Natural killer cell (primary cell): ENCODE measurements around the gene OBP2A. TPM values are rescaled to one million over a fixed set of nuclear protein-coding genes. Genes with fewer than 3 reads are reported as not detected.

ENCODE experiments used
- ATAC-seq, 3 donors: fragments of 150-1000 bp in 2 of 3; fragments of 200-7000 bp in 1 of 3; cut with Tn5 transposase; 1 replicate in 1 of 3; 2 replicates in 2 of 3; pipeline ENCODE4 v1.10.0; 2021; ENCODE audit warnings: mild to moderate bottlenecking in 2 of 3, moderate library complexity in 2 of 3
- DNase-seq, 2 donors: peaks; one replicate each; pipeline versions ENCODE4 v3.0.0 to v3.0.0-alpha.2; 2013 to 2021; ENCODE audit warnings: mixed read lengths in 1 of 2
- H3K27ac ChIP-seq: one replicate; pipeline ENCODE4 v1.5.1; 2013; ENCODE audit warnings: mild to moderate bottlenecking, low read length
- H3K27me3 ChIP-seq: one replicate; pipeline ENCODE4 v1.6.1; 2013; ENCODE audit warnings: low read length; ENCODE audit not compliant: control insufficient read depth, insufficient read depth
- H3K36me3 ChIP-seq: one replicate; pipeline ENCODE4 v1.6.1; 2013; ENCODE audit warnings: low read length; ENCODE audit not compliant: control insufficient read depth, insufficient read depth
- H3K4me1 ChIP-seq: one replicate; pipeline ENCODE4 v1.6.1; 2013; ENCODE audit warnings: low read length; ENCODE audit not compliant: control insufficient read depth, insufficient read depth
- H3K4me3 ChIP-seq: one replicate; pipeline ENCODE4 v1.5.1; 2013; ENCODE audit warnings: low read length
- H3K9me3 ChIP-seq: one replicate; pipeline ENCODE4 v1.6.1; 2013; ENCODE audit warnings: low read length; ENCODE audit not compliant: control insufficient read depth, insufficient read depth
- H3K27ac Mint-ChIP-seq, 2 donors: one replicate each; pipeline ENCODE4 v1.8.0; 2022; ENCODE audit warnings: mild to moderate bottlenecking in 2 of 2, mixed read lengths in 2 of 2, moderate library complexity in 1 of 2
- H3K27me3 Mint-ChIP-seq, 2 donors: one replicate each; pipeline ENCODE4 v1.8.0; 2022; ENCODE audit warnings: low read depth in 2 of 2, mixed read lengths in 2 of 2
- H3K36me3 Mint-ChIP-seq: one replicate; pipeline ENCODE4 v1.8.0; 2022; ENCODE audit warnings: mixed read lengths
- H3K4me1 Mint-ChIP-seq, 2 donors: one replicate each; pipeline ENCODE4 v1.8.0; 2022; ENCODE audit warnings: mixed read lengths in 2 of 2
- H3K4me3 Mint-ChIP-seq: one replicate; pipeline ENCODE4 v1.8.0; 2022; ENCODE audit warnings: mild to moderate bottlenecking, moderate library complexity, mixed read lengths
- H3K9me3 Mint-ChIP-seq, 2 donors: one replicate each; pipeline ENCODE4 v1.8.0; 2022; ENCODE audit warnings: mixed read lengths in 2 of 2
- WGBS: methylation state at CpG from one replicate; pipeline ENCODE4 v1.1.7; 2013; ENCODE audit warnings: missing lambda C conversion rate; ENCODE audit not compliant: insufficient coverage; 5-methylcytosine and 5-hydroxymethylcytosine counted together
- intact Hi-C: fragments of 100-400 bp; cut with micrococcal nuclease; formaldehyde crosslinking; loops from one replicate; pipeline ENCODE4 v1.14.2; 2022
- total RNA-seq, 4 donors: library from RNA; stranded (reverse); fragments of 120-200 nt in 1 of 4; gene quantifications; one replicate each; pipeline versions ENCODE4 v1.2.3 to v1.2.4, GENCODE V29; 2013 to 2022
- TF ChIP-seq, protein P1 (sequence below): fragments of 200-600 bp; IDR thresholded peaks from one replicate; pipeline ENCODE4 v1.8.0; 2022; ENCODE audit warnings: antibody characterized with exemption

The OBP2A gene
- total RNA-seq, 3 donors from 2014 or later (not counting 1 experiment from before 2014, with no cell fraction given), result not detected

DNA sequence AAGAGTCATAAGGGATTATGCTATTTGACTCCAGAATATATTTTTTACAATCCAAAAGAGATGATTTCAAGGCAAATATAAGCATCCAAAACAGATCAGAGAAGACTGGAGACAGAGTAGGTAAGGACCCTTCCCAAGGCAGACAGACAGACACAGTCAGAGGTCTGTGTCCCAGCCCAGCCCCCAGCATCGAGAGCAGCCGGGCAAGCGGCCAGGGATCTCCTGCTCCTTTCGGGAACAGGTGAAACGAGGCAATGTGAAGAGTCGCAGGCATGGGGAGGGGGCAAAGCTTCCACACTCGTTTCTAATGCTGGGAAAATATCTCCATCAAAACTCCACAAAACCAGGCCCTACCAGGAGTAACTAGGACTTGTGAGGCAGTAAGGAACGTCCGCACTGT, 21.4 kb downstream of the OBP2A start:
- Mint-ChIP-seq H3K27ac (no peak overlapping the region), H3K36me3 (no peaks in the 10 kb centered on the region), H3K4me3 (no peak overlapping the region), H3K4me1 (peaks cover 0 to 4% of the 10 kb centered on the region in 2 donors), H3K27me3 (peaks cover 8 to 9% of the 10 kb centered on the region in 2 donors), H3K9me3 (peaks cover 0 to 3% of the 10 kb centered on the region in 2 donors)
- ATAC-seq, result no peak
- DNase-seq, result no peak
- Histone ChIP-seq H3K4me3 (no peak overlapping the region), H3K27me3 (no peaks in the 10 kb centered on the region), H3K36me3 (no peaks in the 10 kb centered on the region), H3K27ac (no peak overlapping the region), H3K9me3 (peaks cover 3% of the 10 kb centered on the region), H3K4me1 (no peaks in the 10 kb centered on the region)
- intact Hi-C loops, result no loop called here
- TF ChIP-seq, protein P1, sequence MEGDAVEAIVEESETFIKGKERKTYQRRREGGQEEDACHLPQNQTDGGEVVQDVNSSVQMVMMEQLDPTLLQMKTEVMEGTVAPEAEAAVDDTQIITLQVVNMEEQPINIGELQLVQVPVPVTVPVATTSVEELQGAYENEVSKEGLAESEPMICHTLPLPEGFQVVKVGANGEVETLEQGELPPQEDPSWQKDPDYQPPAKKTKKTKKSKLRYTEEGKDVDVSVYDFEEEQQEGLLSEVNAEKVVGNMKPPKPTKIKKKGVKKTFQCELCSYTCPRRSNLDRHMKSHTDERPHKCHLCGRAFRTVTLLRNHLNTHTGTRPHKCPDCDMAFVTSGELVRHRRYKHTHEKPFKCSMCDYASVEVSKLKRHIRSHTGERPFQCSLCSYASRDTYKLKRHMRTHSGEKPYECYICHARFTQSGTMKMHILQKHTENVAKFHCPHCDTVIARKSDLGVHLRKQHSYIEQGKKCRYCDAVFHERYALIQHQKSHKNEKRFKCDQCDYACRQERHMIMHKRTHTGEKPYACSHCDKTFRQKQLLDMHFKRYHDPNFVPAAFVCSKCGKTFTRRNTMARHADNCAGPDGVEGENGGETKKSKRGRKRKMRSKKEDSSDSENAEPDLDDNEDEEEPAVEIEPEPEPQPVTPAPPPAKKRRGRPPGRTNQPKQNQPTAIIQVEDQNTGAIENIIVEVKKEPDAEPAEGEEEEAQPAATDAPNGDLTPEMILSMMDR, result no peak
- 82% methylated on average over 9 of the region's 9 CpGs for WGBS

DNA sequence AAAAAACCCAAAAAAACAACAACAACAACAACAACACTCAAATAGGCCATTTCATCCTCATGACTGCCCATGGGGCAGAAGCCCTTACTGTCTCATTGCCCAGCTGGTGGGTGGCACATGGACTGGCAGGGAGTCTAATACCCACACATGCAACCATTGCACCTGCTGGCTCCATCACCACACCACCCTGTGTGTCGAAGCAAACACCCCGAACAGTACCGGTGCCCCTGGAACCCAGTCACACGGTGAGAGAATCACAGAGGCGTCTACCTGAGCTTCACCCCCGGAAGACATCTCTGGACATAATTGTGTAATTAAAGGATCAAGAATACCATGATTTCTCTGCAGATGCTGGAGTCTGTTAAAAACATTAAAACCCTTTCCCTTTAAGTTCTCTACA, 22.1 kb downstream of the OBP2A start:
- 95% methylated on average over 6 of the region's 6 CpGs for WGBS
- peaks cover 8 to 9% of the 10 kb centered on the region in 2 donors for H3K27me3 Mint-ChIP-seq
- Histone ChIP-seq H3K9me3 (peaks cover 3% of the 10 kb centered on the region), H3K27ac (no peak overlapping the region), H3K4me3 (no peak overlapping the region), H3K27me3 (no peaks in the 10 kb centered on the region), H3K4me1 (no peaks in the 10 kb centered on the region), H3K36me3 (no peaks in the 10 kb centered on the region)
- no peaks in the 10 kb centered on the region for H3K36me3 Mint-ChIP-seq
- intact Hi-C loops, result no loop called here
- no peak overlapping the region for H3K4me3 Mint-ChIP-seq
- TF ChIP-seq, protein P1, result no peak
- peaks cover 0 to 3% of the 10 kb centered on the region in 2 donors for H3K9me3 Mint-ChIP-seq
- no peak overlapping the region for H3K27ac Mint-ChIP-seq
- peaks cover 0 to 4% of the 10 kb centered on the region in 2 donors for H3K4me1 Mint-ChIP-seq
- DNase-seq (no peak), ATAC-seq (no peak)

DNA sequence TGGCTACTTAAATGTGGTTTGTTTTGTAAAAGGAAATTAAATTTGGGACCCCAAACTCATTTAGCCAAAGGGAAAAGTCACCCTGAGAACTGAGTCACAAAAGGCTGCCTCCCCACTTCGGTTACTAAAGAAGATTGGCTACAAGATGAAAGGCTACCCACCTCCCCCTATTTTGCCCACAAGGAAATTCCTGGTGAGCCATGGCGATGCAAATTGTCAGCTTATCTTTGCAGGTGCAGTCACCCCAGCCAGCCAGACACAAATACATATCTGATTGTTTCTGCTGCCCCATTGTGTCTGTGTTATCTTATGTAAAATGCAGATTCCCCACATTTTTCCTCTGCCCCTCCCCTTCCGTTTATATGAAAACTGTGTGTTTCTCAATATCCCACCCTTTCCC, 24.5 kb downstream of the OBP2A start:
- no peaks in the 10 kb centered on the region for H3K4me1 ChIP-seq
- Mint-ChIP-seq H3K27me3 (peaks cover 4 to 9% of the 10 kb centered on the region in 2 donors), H3K27ac (no peak overlapping the region), H3K4me3 (no peak overlapping the region), H3K9me3 (peaks cover 0 to 3% of the 10 kb centered on the region in 2 donors), H3K36me3 (no peaks in the 10 kb centered on the region), H3K4me1 (no peaks in the 10 kb centered on the region)
- H3K36me3 ChIP-seq, result no peaks in the 10 kb centered on the region
- DNase-seq, result no peak
- intact Hi-C loops, result no loop called here
- ATAC-seq, result no peak
- H3K27me3 ChIP-seq, result no peaks in the 10 kb centered on the region
- 51% methylated on average over 3 of the region's 3 CpGs for WGBS
- H3K9me3 ChIP-seq, result peaks cover 3% of the 10 kb centered on the region
- TF ChIP-seq, protein P1, result no peak
- no peak overlapping the region for H3K4me3 ChIP-seq
- H3K27ac ChIP-seq, result no peak overlapping the region

DNA sequence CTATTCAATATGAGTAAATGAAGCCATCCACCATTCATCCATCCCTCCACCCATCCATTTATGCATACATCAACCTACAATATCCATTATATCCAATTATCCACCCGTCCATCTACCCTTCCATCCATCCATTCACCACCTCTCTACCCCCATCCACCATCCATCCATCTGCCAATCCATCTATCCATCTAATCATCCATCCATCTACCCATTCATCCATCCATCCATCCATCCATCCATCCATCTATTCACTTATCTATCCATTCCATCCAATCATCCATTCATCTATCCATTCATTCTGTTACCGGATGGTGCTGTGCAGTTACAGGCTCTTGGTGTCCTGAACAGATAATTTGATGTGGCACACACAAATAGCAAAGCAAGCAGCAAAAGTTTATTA, 26.3 kb downstream of the OBP2A start:
- no peaks in the 10 kb centered on the region for H3K4me1 Mint-ChIP-seq
- no peaks in the 10 kb centered on the region for H3K36me3 ChIP-seq
- H3K27me3 Mint-ChIP-seq, result peaks cover 0 to 1% of the 10 kb centered on the region in 2 donors
- ATAC-seq (no peak), DNase-seq (no peak)
- intact Hi-C loops, result no loop called here
- 85% methylated on average over 2 of the region's 2 CpGs for WGBS
- H3K27ac Mint-ChIP-seq, result no peak overlapping the region
- H3K27ac ChIP-seq, result no peak overlapping the region
- peaks cover 0 to 3% of the 10 kb centered on the region in 2 donors for H3K9me3 Mint-ChIP-seq
- peaks cover 3% of the 10 kb centered on the region for H3K9me3 ChIP-seq
- TF ChIP-seq, protein P1, result no peak
- H3K27me3 ChIP-seq, result no peaks in the 10 kb centered on the region
- no peak overlapping the region for H3K4me3 Mint-ChIP-seq
- no peak overlapping the region for H3K4me3 ChIP-seq
- no peaks in the 10 kb centered on the region for H3K4me1 ChIP-seq
- no peaks in the 10 kb centered on the region for H3K36me3 Mint-ChIP-seq
